Transverse colon (tissue), 4 donors: ENCODE results near the gene POU3F3. TPM values are rescaled to one million over a fixed set of nuclear protein-coding genes. Genes with fewer than 3 reads are reported as not detected.

Experiments used
- DNase-seq: peaks from one replicate; pipeline ENCODE4 v3.0.0-alpha.2; 2019
- H3K27ac ChIP-seq, 4 donors: fragments of 200-600 bp; sonication (generic); 2 replicates each; pipeline ENCODE4 v1.5.1; 2016 to 2018; ENCODE audit warnings: inconsistent platforms in 4 of 4
- H3K27me3 ChIP-seq: fragments of 200-600 bp; sonication (generic); 2 replicates; pipeline ENCODE4 v1.5.1; 2017; ENCODE audit warnings: inconsistent platforms
- H3K36me3 ChIP-seq, 4 donors: fragments of 200-600 bp; sonication (generic); 2 replicates each; pipeline ENCODE4 v1.5.1; 2017 to 2019; ENCODE audit warnings: inconsistent platforms in 4 of 4
- H3K4me1 ChIP-seq, 4 donors: fragments of 200-600 bp; sonication (generic); 2 replicates each; pipeline ENCODE4 v1.5.1; 2017 to 2020; ENCODE audit warnings: inconsistent platforms in 4 of 4
- H3K4me3 ChIP-seq, 4 donors: fragments of 200-600 bp; sonication (generic); 1 replicate in 1 of 4; 2 replicates in 3 of 4; pipeline versions ENCODE4 v1.5.1 to v1.6.1; 2017 to 2019; ENCODE audit warnings: inconsistent platforms in 4 of 4
- H3K9me3 ChIP-seq, 2 donors: fragments of 200-600 bp; sonication (generic); 2 replicates each; pipeline ENCODE4 v1.5.1; 2017 to 2019; ENCODE audit warnings: inconsistent platforms in 2 of 2
- CTCF ChIP-seq, 5 experiments: fragments of 200-600 bp in 3 of 5; fragments of 450-650 bp in 2 of 5; sonication (generic) in 3 of 5; IDR thresholded peaks; 1 replicate in 2 of 5; 2 replicates in 3 of 5; pipeline ENCODE4 v1.5.1; 2016 to 2017; ENCODE audit warnings: antibody characterized with exemption in 5 of 5, inconsistent platforms in 3 of 5, mild to moderate bottlenecking in 2 of 5, moderate library complexity in 1 of 5
- EP300 ChIP-seq: sonication (generic); formaldehyde crosslinking; IDR thresholded peaks from one replicate; pipeline ENCODE4 v1.6.1; 2017; ENCODE audit warnings: antibody characterized with exemption, low read depth
- POLR2A ChIP-seq: fragments of 450-650 bp; IDR thresholded peaks from one replicate; pipeline ENCODE4 v1.6.1; 2016; ENCODE audit warnings: antibody characterized with exemption, mild to moderate bottlenecking, moderate library complexity
- POLR2AphosphoS5 ChIP-seq, 3 donors: sonication (generic); formaldehyde crosslinking; IDR thresholded peaks; one replicate each; pipeline ENCODE4 v1.6.1; 2016; ENCODE audit warnings: antibody characterized with exemption in 3 of 3
- WGBS, 2 donors: methylation state at CpG; one replicate each; pipeline ENCODE4 v1.1.5; 2018; ENCODE audit warnings: low coverage in 1 of 2; 5-methylcytosine and 5-hydroxymethylcytosine counted together
- in situ Hi-C, 4 donors: fragments of 200-750 bp; cut with MboI; loops; one replicate each; pipeline versions ENCODE4 v1.15.0 to v1.15.1; 2017; ENCODE audit warnings: low sequenced_read_pairs in 3 of 4, low pct_ligation_motif_present in 1 of 4, low pct_unique_long_range_greater_than_20kb in 1 of 4
- intact Hi-C: fragments of 100-400 bp; cut with DNase I; formaldehyde crosslinking; loops from one replicate; pipeline ENCODE4 v1.15.1; 2023; ENCODE audit warnings: low total_unique reads
- total RNA-seq, 4 donors: library from RNA; depleted of rRNA; stranded (reverse); fragments of >200 nt; gene quantifications; one replicate each; pipeline ENCODE4 v1.1.0, GENCODE V29; 2016

Gene POU3F3
- total RNA-seq, 4 donors from 2014 or later, result 0.14 to 0.32 TPM; not detected in 2

- Histone ChIP-seq H3K27ac (no peak overlapping the region), H3K4me3 (no peak overlapping the region), H3K4me1 (peaks cover 9 to 37% (median 26%) of the 10 kb centered on the region in 4 donors), H3K36me3 (no peaks in the 10 kb centered on the region), H3K9me3 (no peaks in the 10 kb centered on the region), H3K27me3 (peaks cover 100% of the 10 kb centered on the region)
- intact Hi-C loops, result no loop called here
- in situ Hi-C loops, result no loop called here
- no peak for DNase-seq
- 38% methylated on average over 4 of the region's 4 CpGs; no CpG with 5 or more reads in 1 of the 2 donors for WGBS, 2 donors
- TF ChIP-seq EP300 (no peak), CTCF (IDR thresholded peaks at IDR 0.05) (no peak), POLR2AphosphoS5 (IDR thresholded peaks at IDR 0.05) (no peak), POLR2A (no peak)
Measured at GRCh38 chr2:104848526-104848925, 5.4 kb upstream of the POU3F3 start.

GRCh38 chr2:104849101-104849500 is 4.8 kb upstream of the POU3F3 start:
- Histone ChIP-seq H3K36me3 (no peaks in the 10 kb centered on the region), H3K4me3 (no peak overlapping the region), H3K9me3 (no peaks in the 10 kb centered on the region), H3K27me3 (peaks cover 100% of the 10 kb centered on the region), H3K27ac (no peak overlapping the region), H3K4me1 (peaks cover 10 to 41% (median 30%) of the 10 kb centered on the region in 4 donors)
- DNase-seq, result no peak
- TF ChIP-seq CTCF (IDR thresholded peaks at IDR 0.05) (no peak), POLR2AphosphoS5 (IDR thresholded peaks at IDR 0.05) (no peak), EP300 (no peak), POLR2A (no peak)
- WGBS, 2 donors, result 11 to 19% methylated on average over 1 of the region's 1 CpG
- in situ Hi-C loops, result no loop called here
- intact Hi-C loops, result no loop called here

- TF ChIP-seq EP300, result no peak
- peak; percentile 58 to 76 (median 67) for TF ChIP-seq CTCF (IDR thresholded peaks at IDR 0.05)
- Histone ChIP-seq H3K4me3 (no peak overlapping the region), H3K36me3 (no peaks in the 10 kb centered on the region), H3K9me3 (no peaks in the 10 kb centered on the region), H3K27me3 (peaks cover 100% of the 10 kb centered on the region), H3K4me1 (peaks cover 10 to 42% (median 29%) of the 10 kb centered on the region in 4 donors), H3K27ac (no peak overlapping the region)
- in situ Hi-C loops (no loop called here), intact Hi-C loops (no loop called here)
- DNase-seq, result peak; percentile 71
- WGBS, 2 donors, result 6% methylated on average over 6 to 7 of the region's 7 CpGs
Measured at GRCh38 chr2:104849618-104850141, 4.2 kb upstream of the POU3F3 start.

- H3K27ac ChIP-seq, result no peak overlapping the region
Measured at GRCh38 chr2:104850361-104851290, 3.3 kb upstream of the POU3F3 start.

More at GRCh38 chr2:104850361-104851290, 3.3 kb upstream of the POU3F3 start:
- Histone ChIP-seq H3K4me3 (no peak overlapping the region), H3K27me3 (peaks cover 95% of the 10 kb centered on the region), H3K9me3 (no peaks in the 10 kb centered on the region), H3K36me3 (no peaks in the 10 kb centered on the region), H3K4me1 (peaks cover 10 to 39% (median 26%) of the 10 kb centered on the region in 4 donors)
- no peak for DNase-seq
- intact Hi-C loops, result no loop called here
- no peak for TF ChIP-seq EP300
- TF ChIP-seq POLR2A, result no peak
- no peak for TF ChIP-seq CTCF (IDR thresholded peaks at IDR 0.05)
- WGBS, 2 donors, result 18 to 27% methylated on average over 6 to 9 of the region's 9 CpGs
- in situ Hi-C loops, result no loop called here
